ENCODE data around the gene NSRP1.

The NSRP1 gene

DNA sequence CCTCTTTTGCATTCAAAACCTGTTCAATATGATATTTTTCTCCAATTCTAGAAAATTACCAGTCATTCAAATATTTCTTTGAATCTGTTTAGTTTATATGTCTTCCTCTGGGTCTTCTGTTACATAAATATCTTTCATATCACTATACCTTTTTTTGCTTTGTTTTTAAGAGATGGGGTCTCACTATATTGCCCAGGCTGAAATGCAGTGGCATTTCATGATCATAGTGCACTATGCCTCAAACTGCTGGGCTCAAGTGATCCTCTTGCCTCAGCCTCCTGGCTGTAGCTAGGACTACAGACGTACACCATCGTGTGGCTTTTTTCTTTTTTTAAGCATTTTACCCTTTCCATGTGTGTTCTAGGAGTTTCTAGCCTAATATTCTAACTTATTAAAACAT is 38.8 kb downstream of the NSRP1 start:
- Mint-ChIP-seq H3K4me1 (peaks cover 41% of the 10 kb centered on the region), H3K4me3 (no peak overlapping the region), H3K36me3 (peaks cover 81% of the 10 kb centered on the region), H3K9me3 (no peaks in the 10 kb centered on the region), H3K27ac (no peak overlapping the region)
- ATAC-seq (no peak), DNase-seq (ENCODE audit: low spot score in 2 of 2) (no peak)

DNA sequence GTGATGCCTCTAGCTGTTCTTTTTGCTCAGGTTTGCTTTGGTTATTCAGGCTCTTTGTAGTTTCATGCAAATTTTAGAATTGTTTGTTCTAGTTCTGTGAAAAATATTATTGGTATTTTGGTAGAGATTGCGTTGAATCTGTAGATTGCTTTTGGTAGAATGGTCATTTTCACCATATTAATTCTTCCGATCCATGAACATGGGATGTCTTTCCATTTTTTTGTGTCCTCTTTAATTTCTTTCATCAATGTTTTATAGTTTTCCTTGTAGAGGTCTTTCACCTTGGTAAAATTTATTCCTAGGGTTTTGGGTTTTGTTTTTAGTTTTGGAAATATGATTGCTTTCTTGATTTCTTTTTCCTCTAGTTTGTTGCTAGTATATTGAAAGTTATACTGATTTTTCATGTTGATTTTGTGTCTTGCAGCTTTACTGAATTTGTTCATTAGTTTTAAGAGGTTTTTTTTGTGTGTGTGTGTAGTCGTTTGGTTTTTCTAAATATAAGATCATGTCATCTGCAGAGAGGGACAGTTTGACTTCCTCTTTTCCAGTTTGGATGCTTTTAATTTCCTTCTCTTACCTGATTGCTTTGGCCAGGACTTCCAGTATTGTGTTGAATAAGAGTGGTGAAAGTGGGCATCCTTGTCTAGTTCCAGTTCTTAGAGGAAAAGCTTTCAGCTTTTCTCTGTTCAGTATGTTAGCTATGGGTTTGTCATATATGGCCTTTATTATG is 42.4 kb downstream of the NSRP1 start:
- H3K36me3 Mint-ChIP-seq: peaks cover 77% of the 10 kb centered on the region
- H3K27ac Mint-ChIP-seq: no peak overlapping the region
- H3K9me3 Mint-ChIP-seq: no peaks in the 10 kb centered on the region
- H3K4me1 Mint-ChIP-seq: peaks cover 38% of the 10 kb centered on the region
- DNase-seq (ENCODE audit: low spot score in 2 of 2): no peak
- no peak for ATAC-seq
- no peak overlapping the region for H3K4me3 Mint-ChIP-seq

DNA sequence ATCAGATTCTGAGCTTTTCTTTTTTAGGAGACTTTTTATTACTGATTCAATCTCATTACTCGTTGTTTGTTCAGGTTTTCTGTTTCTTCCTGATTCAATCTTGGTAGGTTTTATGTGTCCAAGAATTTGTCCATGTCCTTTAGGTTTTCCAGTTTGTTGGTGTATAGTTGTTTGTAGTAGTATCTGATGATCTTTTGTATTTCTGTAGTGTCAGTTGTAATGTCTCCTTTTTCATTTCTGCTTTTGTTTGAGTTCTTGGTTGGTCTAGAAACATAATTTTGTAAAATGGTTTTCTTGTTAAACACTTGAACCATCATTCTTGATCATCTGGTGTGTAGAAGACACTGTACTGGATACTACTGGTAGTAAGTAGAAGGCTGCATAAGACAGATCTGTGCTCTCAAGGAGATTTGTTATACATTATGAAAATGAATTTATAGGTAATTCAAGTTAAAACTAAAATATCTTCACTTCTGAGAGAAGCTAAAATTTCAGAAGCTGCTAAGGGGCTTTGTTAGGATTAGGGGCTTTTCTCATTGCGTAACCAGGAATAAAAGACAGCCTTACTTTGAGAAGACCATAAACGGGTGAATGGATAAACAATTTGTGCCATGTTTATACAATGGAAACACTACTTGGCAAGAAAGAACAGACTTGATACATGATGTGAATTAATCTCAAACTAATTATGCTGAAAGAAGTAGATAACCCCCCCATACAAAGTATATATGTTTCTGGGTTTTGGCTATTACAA is 44.0 kb downstream of the NSRP1 start:
- H3K36me3 Mint-ChIP-seq: peaks cover 85% of the 10 kb centered on the region
- no peak overlapping the region for H3K4me3 Mint-ChIP-seq
- no peak for DNase-seq (ENCODE audit: low spot score in 2 of 2)
- H3K27ac Mint-ChIP-seq: no peak overlapping the region
- H3K4me1 Mint-ChIP-seq: peaks cover 38% of the 10 kb centered on the region
- ATAC-seq: no peak
- H3K9me3 Mint-ChIP-seq: no peaks in the 10 kb centered on the region

DNA sequence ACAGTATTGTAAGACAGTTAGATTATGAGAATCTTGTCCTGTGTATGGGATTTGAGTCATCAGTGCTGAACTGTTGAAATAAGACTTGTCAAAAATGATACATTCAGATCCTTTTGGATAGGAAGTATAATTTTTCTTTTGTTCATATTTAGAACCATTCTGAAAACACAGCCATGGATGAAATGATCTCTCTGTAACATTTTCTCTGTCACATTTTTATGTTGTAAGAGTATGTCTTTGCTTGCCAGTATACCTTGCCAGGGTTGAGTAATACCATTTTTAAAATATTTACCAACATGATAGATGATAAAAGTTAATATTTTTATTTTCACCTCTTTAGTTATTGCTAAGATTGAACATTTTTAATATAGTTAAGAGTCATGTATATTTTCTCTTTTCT is 45.0 kb downstream of the NSRP1 start:
- H3K36me3 Mint-ChIP-seq: peaks cover 83% of the 10 kb centered on the region
- H3K27ac Mint-ChIP-seq: no peak overlapping the region
- DNase-seq (ENCODE audit: low spot score in 2 of 2) (no peak), ATAC-seq (no peak)
- no peak overlapping the region for H3K4me3 Mint-ChIP-seq
- H3K4me1 Mint-ChIP-seq: peaks cover 33% of the 10 kb centered on the region
- no peaks in the 10 kb centered on the region for H3K9me3 Mint-ChIP-seq

DNA sequence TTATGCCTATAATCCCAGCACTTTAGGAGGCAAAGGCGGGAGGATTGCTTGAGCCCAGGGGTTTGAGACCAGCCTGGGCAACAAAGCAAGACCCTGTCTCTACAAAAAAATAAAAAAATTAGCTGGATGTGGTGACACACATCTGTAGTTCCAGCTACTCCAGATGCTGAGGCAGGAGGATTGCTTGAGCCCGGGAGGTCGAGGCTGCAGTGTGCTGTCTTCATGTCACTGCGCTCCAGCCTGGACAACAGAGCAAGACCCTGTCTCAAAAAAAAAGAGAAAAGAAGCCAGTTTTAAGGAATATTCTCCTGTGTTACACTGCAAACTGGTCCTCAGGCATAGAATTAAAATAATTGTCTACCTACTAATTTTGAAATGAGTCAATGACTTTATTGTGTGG is 47.9 kb downstream of the NSRP1 start:
- no peak for ATAC-seq
- Mint-ChIP-seq H3K36me3 (peaks cover 61% of the 10 kb centered on the region), H3K4me3 (no peak overlapping the region), H3K9me3 (no peaks in the 10 kb centered on the region), H3K27ac (no peak overlapping the region), H3K4me1 (peaks cover 12% of the 10 kb centered on the region)
- no peak for DNase-seq (ENCODE audit: low spot score in 2 of 2)

DNA sequence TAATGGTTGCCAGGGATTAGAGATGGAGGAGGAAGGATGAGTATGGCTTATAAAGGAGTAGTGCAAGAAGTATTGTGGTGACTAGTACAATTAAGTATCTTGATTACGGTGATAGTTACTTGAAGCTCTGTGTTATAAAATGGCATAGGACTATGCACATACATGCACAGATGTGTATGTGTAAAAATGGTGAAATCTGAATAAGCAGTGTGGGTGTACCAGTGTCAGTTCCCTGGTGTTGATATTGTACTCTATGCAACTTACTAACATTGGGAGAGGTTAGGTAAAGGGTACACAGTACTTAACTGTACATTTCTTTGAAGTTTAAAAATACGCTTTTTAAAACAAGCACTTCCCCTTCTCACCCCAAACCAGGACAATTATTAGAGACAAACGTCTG is 48.5 kb downstream of the NSRP1 start:
- Mint-ChIP-seq H3K27ac (no peak overlapping the region), H3K9me3 (no peaks in the 10 kb centered on the region)
- no peak for ATAC-seq

DNA sequence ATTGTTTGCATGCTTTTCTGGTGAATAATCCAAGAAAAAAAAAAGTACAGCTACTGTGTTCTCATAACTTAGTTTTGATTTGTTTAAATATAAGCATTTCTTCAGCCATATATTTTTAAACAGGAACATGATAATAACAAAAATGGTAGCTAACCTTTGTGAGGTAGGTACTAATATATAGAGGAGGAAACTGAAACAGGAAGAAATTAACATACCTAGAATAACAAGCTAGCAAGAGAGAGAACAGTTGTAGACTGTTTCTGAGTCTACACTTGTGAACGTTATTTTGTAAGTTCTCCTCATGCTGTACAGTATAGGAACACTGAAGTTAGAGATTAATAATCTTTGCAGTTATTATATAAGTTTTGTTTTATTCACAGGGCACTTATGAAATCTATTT is 49.3 kb downstream of the NSRP1 start:
- peaks cover 6% of the 10 kb centered on the region for H3K4me1 Mint-ChIP-seq
- ATAC-seq (no peak), DNase-seq (ENCODE audit: low spot score in 2 of 2) (no peak)
- H3K4me3 Mint-ChIP-seq: no peak overlapping the region
- no peaks in the 10 kb centered on the region for H3K9me3 Mint-ChIP-seq
- peaks cover 49% of the 10 kb centered on the region for H3K36me3 Mint-ChIP-seq
- no peak overlapping the region for H3K27ac Mint-ChIP-seq

More for the DNA sequence above, 48.5 kb downstream of the NSRP1 start:
- DNase-seq (ENCODE audit: low spot score in 2 of 2): no peak
- Mint-ChIP-seq H3K4me1 (peaks cover 7% of the 10 kb centered on the region), H3K36me3 (peaks cover 55% of the 10 kb centered on the region), H3K4me3 (no peak overlapping the region)

DNA sequence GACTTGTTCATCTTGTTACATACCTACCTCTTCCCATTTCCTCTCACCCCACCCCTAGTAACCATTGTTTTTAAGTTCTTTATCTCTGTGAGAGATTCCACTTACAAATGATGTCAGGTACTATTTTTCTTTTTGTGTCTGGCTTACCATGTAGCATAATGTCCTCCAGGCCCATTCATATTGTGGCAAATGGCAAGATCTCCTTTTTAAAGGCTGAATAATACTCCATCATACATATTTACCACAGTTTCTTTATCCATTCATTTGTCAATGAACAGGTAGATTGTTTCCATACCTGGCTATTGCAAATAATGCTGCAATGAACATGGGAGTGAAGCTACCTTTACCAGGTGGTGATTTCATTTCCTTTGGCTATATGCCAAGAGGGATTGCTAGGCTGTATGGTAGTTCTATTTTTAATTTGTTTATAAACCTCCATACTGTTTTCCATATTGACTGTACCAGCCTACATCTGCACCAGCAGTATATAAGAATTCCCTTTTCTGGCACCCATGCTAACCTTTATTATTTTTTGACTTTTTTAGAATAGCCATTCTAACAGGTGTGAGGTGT is 53.9 kb downstream of the NSRP1 start:
- H3K4me3 Mint-ChIP-seq: no peak overlapping the region
- H3K4me1 Mint-ChIP-seq: peaks cover 12% of the 10 kb centered on the region
- ATAC-seq (no peak), DNase-seq (ENCODE audit: low spot score in 2 of 2) (no peak)
- H3K27ac Mint-ChIP-seq: no peak overlapping the region
- H3K9me3 Mint-ChIP-seq: no peaks in the 10 kb centered on the region
- peaks cover 50% of the 10 kb centered on the region for H3K36me3 Mint-ChIP-seq

DNA sequence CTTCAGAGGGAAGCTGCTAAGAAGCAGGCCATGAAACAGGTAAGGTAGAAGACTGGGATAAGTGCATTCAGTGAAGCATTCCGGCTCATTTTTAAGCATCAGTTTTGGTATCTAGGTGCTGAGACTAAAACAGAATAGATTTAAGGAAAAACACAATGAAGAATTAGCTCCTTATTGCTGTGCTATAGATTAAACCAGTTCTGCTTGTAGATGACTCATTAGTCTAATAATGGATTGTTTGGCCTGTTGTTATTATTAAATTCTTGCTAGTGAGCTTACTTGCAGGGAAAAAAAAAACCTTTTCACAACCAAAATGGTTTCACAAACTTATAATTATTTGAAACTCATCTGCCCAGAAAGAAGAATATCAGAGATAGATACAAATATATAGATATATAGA is 55.9 kb downstream of the NSRP1 start:
- Mint-ChIP-seq H3K4me1 (peaks cover 12% of the 10 kb centered on the region), H3K4me3 (no peak overlapping the region), H3K9me3 (no peaks in the 10 kb centered on the region), H3K27ac (no peak overlapping the region), H3K36me3 (peaks cover 61% of the 10 kb centered on the region)
- DNase-seq (ENCODE audit: low spot score in 2 of 2) (no peak), ATAC-seq (no peak)

GRCh38 chr17:30173649-30174048 is 57.0 kb downstream of the NSRP1 start:
- ATAC-seq (peak; percentile 100), DNase-seq (ENCODE audit: low spot score in 2 of 2) (no peak)
- Mint-ChIP-seq H3K27ac (no peak overlapping the region), H3K4me1 (peaks cover 12% of the 10 kb centered on the region), H3K9me3 (no peaks in the 10 kb centered on the region), H3K36me3 (peaks cover 72% of the 10 kb centered on the region), H3K4me3 (no peak overlapping the region)

DNA sequence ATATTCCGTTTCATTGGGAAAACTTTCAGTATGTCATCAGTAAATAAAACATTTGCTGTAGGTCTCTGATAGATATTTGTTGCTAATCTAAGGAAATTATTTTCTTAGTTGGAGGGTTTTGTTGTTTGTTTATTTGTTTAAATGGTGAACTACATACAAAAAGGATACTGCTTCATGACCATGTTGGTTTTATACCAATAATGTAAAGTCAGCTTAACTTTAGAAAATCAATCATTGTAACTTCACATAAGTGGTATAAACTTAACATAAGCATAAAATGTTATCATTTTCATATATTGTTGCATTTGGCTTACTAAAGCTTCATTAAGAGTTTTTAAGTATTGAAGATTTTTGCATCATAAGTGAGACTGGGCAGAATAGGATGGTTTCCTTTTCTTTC is 57.9 kb downstream of the NSRP1 start:
- ATAC-seq: no peak
- peaks cover 81% of the 10 kb centered on the region for H3K36me3 Mint-ChIP-seq
- peaks cover 12% of the 10 kb centered on the region for H3K4me1 Mint-ChIP-seq
- H3K4me3 Mint-ChIP-seq: no peak overlapping the region
- H3K9me3 Mint-ChIP-seq: no peaks in the 10 kb centered on the region
- DNase-seq (ENCODE audit: low spot score in 2 of 2): no peak
- H3K27ac Mint-ChIP-seq: no peak overlapping the region

DNA sequence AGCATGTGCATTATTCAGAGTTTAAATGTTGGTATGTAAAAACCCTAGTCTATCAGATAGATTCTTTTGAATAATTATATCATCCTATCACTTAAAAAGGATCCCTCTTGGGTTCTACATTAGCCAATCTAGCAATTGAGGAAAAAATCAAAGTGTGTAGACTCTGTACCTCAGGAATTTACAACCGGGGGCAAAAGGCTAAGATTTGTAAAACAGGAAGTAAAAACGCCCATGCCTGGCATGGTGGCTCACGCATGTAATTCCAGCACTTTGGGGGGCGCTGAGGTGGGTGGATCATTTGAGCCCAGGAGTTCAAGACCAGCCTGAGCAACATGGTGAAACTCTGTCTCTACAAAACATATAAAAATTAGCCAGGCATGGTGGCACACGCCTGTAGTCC is 60.2 kb downstream of the NSRP1 start:
- no peaks in the 10 kb centered on the region for H3K9me3 Mint-ChIP-seq
- no peak for ATAC-seq
- DNase-seq (ENCODE audit: low spot score in 2 of 2): no peak
- H3K4me3 Mint-ChIP-seq: no peak overlapping the region
- peaks cover 100% of the 10 kb centered on the region for H3K36me3 Mint-ChIP-seq
- peaks cover 6% of the 10 kb centered on the region for H3K4me1 Mint-ChIP-seq
- no peak overlapping the region for H3K27ac Mint-ChIP-seq

DNA sequence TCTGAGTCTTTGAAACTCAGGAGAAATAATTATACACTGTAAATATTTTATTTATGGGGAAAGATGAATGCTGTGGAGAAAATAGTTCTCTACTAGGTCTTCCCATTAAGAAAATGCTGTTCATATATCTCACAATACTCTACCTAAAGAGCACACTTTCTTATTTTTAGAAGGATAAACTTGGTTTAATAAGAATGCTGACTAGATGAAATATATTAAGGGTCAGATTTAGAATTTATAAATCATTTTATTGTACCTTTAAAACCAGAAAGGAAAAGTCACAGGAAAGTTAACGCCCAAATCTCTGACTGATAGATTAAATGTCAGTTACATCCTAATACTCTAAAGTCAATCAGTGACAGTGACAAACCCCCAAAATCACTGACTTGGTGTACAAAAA is 70.1 kb downstream of the NSRP1 start:
- H3K27ac Mint-ChIP-seq: no peak overlapping the region
- no peak for ATAC-seq
- peaks cover 7% of the 10 kb centered on the region for H3K4me1 Mint-ChIP-seq
- no peaks in the 10 kb centered on the region for H3K9me3 Mint-ChIP-seq
- H3K36me3 Mint-ChIP-seq: peaks cover 62% of the 10 kb centered on the region
- no peak overlapping the region for H3K4me3 Mint-ChIP-seq
- no peak for DNase-seq (ENCODE audit: low spot score in 2 of 2)

DNA sequence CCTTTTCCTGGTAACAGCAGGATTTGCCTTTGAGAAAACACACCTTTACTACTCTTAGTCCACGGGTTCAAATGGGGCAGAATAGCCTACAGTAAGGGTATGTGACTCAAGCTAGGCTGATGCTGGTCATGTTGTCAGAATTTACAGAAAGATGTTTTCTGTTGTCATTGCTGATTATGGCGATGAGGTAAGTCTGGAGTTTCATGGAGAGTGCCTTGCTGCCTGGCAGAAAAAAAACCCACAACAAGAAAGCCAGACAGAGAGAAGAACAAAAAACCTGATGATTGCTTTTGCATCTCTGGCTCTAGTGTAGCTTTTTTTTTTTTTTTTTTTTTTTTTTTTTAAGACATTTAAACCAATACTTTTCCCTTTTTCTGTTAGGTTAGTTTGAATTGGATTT is 71.0 kb downstream of the NSRP1 start:
- Mint-ChIP-seq H3K36me3 (peaks cover 54% of the 10 kb centered on the region), H3K4me1 (peaks cover 7% of the 10 kb centered on the region), H3K9me3 (no peaks in the 10 kb centered on the region), H3K4me3 (no peak overlapping the region), H3K27ac (no peak overlapping the region)
- ATAC-seq (no peak), DNase-seq (ENCODE audit: low spot score in 2 of 2) (no peak)

DNA sequence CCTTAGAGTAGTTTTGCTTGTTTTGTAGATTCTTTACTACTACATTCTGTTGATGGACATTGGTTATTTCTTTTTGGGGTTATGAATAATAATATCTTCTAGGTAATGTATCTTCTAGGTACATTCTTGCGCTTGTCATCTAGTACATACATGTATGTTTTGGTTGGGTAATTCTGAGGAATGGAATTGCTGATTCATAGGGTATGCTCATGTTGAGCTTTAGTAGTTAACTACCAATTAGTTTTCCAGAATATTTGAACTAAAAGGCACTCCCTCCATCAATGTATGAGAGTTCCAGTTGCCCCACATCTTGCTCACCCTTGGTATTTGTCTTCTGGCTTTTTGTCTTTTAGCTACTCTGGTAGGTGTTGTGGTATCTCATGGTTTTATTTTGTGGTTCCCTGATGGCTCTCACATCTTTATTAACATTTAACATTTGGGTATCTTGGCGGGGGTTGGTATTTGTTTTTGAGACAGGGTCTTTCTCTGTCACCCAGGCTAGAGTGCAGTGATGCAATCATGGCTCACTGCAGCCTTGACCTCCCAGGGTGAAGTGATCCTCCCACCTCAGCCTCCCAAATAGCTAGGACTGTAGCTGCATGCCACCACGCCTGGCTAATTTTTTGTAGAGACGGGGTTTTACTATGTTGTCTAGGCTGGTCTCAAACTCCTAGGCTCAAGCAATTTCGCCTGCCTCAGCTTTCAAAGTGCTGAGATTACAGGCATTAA is 71.8 kb downstream of the NSRP1 start:
- ATAC-seq: no peak
- no peak overlapping the region for H3K4me3 Mint-ChIP-seq
- DNase-seq (ENCODE audit: low spot score in 2 of 2): no peak
- no peak overlapping the region for H3K27ac Mint-ChIP-seq
- H3K36me3 Mint-ChIP-seq: peaks cover 46% of the 10 kb centered on the region
- H3K9me3 Mint-ChIP-seq: no peaks in the 10 kb centered on the region
- peaks cover 7% of the 10 kb centered on the region for H3K4me1 Mint-ChIP-seq
